Type B pancreatic cell (in vitro differentiated cells): ENCODE measurements around the gene NAMPT. TPM values are rescaled to one million over a fixed set of nuclear protein-coding genes. Genes with fewer than 3 reads are reported as not detected.

Source experiments
- DNase-seq: peaks from one replicate; pipeline ENCODE4 v3.0.0; 2021; ENCODE audit warnings: mixed read lengths; ENCODE audit not compliant: unreplicated experiment; ENCODE audit errors: extremely low spot score
- H3K27ac Mint-ChIP-seq: 2 replicates; pipeline ENCODE4 v1.8.0; 2021; ENCODE audit warnings: mild to moderate bottlenecking, mixed read lengths
- H3K27me3 Mint-ChIP-seq: 2 replicates; pipeline ENCODE4 v1.8.0; 2021; ENCODE audit warnings: mixed read lengths
- H3K36me3 Mint-ChIP-seq: 2 replicates; pipeline ENCODE4 v1.8.0; 2021; ENCODE audit warnings: mixed read lengths
- H3K4me1 Mint-ChIP-seq: one replicate; pipeline ENCODE4 v1.8.0; 2021; ENCODE audit warnings: mixed read lengths; ENCODE audit not compliant: unreplicated experiment
- H3K4me3 Mint-ChIP-seq: 2 replicates; pipeline ENCODE4 v1.8.0; 2021; ENCODE audit warnings: mild to moderate bottlenecking, mixed read lengths
- H3K9me3 Mint-ChIP-seq: 2 replicates; pipeline ENCODE4 v1.8.0; 2021; ENCODE audit warnings: mixed read lengths
- total RNA-seq: library from RNA; stranded (reverse); gene quantifications from 2 replicates; pipeline ENCODE4 v1.2.1, GENCODE V29; 2021; ENCODE audit warnings: low replicate concordance
- TF ChIP-seq, protein P1 (sequence below): fragments of 200-600 bp; sonication (generic); conservative IDR thresholded peaks from 2 replicates; pipeline ENCODE4 v1.5.0; 2021; ENCODE audit warnings: antibody characterized with exemption, mild to moderate bottlenecking

Gene NAMPT
- total RNA-seq, 1 donor from 2014 or later = 60.0 TPM

DNA sequence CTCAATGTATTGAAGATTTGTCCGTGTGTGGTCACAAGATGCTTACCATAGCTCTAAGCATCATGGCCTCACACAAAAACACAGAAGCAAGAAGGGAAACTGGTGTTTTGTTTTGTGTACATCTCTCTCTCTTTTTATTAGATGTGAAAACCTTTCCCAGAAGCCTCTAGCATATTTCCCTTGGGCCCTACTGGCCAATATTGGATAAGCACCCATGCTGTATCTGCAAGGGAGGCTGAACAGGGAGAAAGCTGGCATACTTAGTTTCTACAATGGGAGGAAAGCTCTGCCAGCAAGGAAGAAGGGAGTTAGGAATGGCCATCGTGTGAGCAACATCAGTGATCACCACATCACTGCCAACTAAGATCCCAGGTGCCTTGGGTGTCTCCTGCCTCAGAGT is 9.6 kb upstream of the NAMPT start:
- Mint-ChIP-seq H3K27ac (no peak overlapping the region), H3K27me3 (no peaks in the 10 kb centered on the region), H3K9me3 (no peaks in the 10 kb centered on the region), H3K36me3 (no peaks in the 10 kb centered on the region), H3K4me1 (no peaks in the 10 kb centered on the region), H3K4me3 (no peak overlapping the region)
- DNase-seq = no peak
- TF ChIP-seq, protein P1, sequence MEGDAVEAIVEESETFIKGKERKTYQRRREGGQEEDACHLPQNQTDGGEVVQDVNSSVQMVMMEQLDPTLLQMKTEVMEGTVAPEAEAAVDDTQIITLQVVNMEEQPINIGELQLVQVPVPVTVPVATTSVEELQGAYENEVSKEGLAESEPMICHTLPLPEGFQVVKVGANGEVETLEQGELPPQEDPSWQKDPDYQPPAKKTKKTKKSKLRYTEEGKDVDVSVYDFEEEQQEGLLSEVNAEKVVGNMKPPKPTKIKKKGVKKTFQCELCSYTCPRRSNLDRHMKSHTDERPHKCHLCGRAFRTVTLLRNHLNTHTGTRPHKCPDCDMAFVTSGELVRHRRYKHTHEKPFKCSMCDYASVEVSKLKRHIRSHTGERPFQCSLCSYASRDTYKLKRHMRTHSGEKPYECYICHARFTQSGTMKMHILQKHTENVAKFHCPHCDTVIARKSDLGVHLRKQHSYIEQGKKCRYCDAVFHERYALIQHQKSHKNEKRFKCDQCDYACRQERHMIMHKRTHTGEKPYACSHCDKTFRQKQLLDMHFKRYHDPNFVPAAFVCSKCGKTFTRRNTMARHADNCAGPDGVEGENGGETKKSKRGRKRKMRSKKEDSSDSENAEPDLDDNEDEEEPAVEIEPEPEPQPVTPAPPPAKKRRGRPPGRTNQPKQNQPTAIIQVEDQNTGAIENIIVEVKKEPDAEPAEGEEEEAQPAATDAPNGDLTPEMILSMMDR = peak; percentile 51

DNA sequence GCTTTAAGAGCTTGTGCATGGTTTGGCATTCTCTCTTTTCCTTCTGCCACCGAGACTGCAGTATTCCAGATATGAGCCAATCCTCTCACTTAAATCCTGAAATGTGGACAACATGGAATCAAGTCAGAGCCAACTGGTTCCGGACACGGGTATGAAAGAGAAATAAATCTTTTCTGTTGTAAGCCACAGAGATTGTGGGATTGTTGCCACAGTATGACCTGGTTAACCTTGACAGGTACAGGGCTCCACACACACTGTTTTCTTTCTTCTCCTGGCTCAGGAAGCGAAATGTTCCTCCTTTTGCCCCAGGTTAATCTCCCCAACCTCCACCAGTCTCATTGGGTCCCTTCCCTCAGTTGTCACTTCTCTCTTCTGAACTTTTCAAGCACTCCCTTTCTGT is 6.5 kb upstream of the NAMPT start:
- no peak overlapping the region for H3K4me3 Mint-ChIP-seq
- no peak overlapping the region for H3K27ac Mint-ChIP-seq
- H3K4me1 Mint-ChIP-seq = peaks cover under 1% of the 10 kb centered on the region
- no peaks in the 10 kb centered on the region for H3K9me3 Mint-ChIP-seq
- no peaks in the 10 kb centered on the region for H3K36me3 Mint-ChIP-seq
- TF ChIP-seq, protein P1 = no peak
- no peaks in the 10 kb centered on the region for H3K27me3 Mint-ChIP-seq
- DNase-seq = no peak

DNA sequence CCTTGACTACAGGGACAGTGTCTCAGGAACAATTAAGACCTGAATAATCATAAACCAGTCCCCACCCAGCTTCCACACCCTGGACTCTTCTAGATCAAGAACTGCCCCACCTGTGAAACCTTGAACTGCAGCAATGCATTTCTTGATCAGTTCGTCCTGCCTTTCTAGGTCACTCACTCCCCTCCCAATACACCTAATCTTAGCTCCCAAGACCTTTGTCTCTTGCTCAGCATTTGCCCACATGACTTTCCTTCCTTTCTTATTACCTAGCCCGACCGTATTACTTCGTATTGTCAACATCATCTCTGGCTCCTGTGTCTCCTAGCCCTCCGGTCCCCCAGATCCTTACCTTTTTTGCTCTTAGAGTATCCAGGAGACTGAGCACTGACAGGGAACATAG is 5.5 kb upstream of the NAMPT start:
- Mint-ChIP-seq H3K9me3 (no peaks in the 10 kb centered on the region), H3K27ac (peak overlapping the region; percentile 42), H3K4me3 (peak overlapping the region; percentile 8), H3K27me3 (no peaks in the 10 kb centered on the region), H3K36me3 (no peaks in the 10 kb centered on the region), H3K4me1 (peaks cover 8% of the 10 kb centered on the region)
- no peak for DNase-seq
- TF ChIP-seq, protein P1 = no peak

DNA sequence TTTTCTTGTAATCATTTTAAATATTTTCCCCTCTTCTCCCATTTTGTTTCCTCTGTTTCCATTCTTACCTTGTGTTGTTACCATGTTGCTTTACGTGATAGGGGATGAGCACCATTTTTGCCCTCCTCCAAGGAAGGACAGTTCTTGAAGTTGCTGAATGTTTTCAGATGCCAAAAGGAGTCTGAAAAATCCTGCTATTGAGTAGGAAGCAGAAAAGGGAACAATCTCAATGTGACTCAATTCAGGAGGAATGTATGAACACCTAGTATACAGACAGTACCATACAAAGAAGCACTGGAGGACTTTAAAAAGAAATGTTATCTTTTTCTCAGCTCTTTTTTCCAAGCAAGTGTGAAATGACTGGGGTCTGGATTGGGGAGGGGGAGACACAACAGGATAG is 5.1 kb upstream of the NAMPT start:
- Mint-ChIP-seq H3K36me3 (no peaks in the 10 kb centered on the region), H3K27me3 (no peaks in the 10 kb centered on the region), H3K9me3 (no peaks in the 10 kb centered on the region), H3K4me3 (peak overlapping the region; percentile 2), H3K27ac (peak overlapping the region; percentile 42), H3K4me1 (peaks cover 8% of the 10 kb centered on the region)
- no peak for DNase-seq
- TF ChIP-seq, protein P1 = no peak

DNA sequence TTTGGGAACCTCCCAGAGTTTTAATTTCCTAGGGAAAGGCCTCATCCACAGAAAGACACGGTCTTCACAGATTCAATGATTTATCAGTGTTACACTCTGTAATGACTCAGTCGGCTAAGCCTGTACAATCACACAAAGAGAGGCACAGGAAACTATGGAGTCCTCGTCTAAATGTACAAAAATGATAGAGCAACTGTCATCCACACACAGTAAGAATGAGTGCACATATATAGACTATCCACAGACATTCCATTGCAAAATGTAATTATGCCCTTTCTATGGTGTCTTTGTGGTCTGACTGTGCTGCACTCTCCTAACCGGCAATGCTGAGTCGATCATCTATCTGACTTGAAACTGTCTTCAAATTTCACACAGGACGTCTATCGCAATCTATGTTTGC is 3.5 kb upstream of the NAMPT start:
- Mint-ChIP-seq H3K27me3 (no peaks in the 10 kb centered on the region), H3K4me3 (peak overlapping the region; percentile 46), H3K27ac (peak overlapping the region; percentile 42), H3K9me3 (no peaks in the 10 kb centered on the region), H3K36me3 (no peaks in the 10 kb centered on the region), H3K4me1 (peaks cover 15% of the 10 kb centered on the region)
- no peak for DNase-seq
- TF ChIP-seq, protein P1 = no peak

DNA sequence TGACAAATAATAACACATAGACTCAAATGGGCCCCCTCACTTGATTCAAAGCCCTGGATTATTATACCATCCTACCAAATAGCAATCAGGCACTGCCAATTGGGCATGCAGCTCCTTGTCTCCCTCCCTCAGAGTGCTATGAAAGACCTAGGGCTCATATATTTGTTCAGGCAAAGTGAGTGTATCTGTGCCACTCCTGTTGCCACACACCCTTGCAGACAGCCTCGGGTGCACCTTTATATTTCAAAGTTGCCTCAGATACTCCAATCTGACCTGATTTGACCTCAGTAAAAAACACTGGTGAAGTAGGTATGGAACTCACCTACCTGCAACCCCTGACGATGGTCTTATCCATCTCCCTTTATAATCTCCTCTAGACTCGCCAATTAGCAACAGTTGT is 3.0 kb upstream of the NAMPT start:
- peaks cover 15% of the 10 kb centered on the region for H3K4me1 Mint-ChIP-seq
- H3K36me3 Mint-ChIP-seq = no peaks in the 10 kb centered on the region
- peak overlapping the region; percentile 46 for H3K4me3 Mint-ChIP-seq
- no peak for DNase-seq
- TF ChIP-seq, protein P1 = no peak
- no peaks in the 10 kb centered on the region for H3K27me3 Mint-ChIP-seq
- peak overlapping the region; percentile 42 for H3K27ac Mint-ChIP-seq
- H3K9me3 Mint-ChIP-seq = no peaks in the 10 kb centered on the region
